IPS DF 19.7 (cell line): Measurements from ENCODE around the gene ARL10.
A peak's percentile ranks its signal among the peaks of the same experiment; 100 is the strongest.

ENCODE experiments used
- DNase-seq: peaks from one replicate; pipeline ENCODE4 v3.0.0-alpha.2; 2013; ENCODE audit warnings: low read depth, low spot score

Gene ARL10

DNA sequence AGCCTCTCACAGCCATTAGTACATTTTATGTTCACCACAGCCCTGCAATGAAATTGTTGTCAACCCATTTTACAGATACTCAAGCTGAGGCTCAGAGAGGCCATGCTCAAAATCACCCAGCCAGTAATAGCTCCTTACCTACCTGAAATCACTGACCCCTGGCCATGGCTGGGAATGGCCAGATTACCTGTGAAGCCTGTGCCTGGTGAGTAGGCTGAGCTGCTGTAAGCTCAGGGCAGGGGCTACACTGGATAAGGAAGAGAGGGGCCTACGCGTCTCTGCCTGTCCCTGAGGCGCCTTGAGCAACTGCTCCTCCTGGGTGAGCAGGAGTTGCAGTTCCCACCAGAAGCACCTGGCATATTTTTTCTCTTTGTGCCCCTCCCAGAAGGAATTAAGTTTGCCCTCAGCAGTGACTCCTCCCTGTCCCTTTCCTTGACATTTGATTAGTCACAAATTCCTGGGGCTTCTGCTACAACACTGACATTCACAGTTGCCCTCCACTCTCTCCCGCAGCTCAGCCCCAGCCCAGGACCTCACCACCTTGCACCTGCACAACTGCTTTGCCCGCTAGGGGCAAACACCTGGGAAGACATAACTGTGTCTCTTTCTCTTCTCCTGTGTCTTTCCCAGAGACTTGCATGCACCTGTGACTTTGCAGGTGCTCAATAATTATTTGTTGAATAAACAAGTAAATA is 45.3 kb downstream of the ARL10 start:
- no peak for DNase-seq

DNA sequence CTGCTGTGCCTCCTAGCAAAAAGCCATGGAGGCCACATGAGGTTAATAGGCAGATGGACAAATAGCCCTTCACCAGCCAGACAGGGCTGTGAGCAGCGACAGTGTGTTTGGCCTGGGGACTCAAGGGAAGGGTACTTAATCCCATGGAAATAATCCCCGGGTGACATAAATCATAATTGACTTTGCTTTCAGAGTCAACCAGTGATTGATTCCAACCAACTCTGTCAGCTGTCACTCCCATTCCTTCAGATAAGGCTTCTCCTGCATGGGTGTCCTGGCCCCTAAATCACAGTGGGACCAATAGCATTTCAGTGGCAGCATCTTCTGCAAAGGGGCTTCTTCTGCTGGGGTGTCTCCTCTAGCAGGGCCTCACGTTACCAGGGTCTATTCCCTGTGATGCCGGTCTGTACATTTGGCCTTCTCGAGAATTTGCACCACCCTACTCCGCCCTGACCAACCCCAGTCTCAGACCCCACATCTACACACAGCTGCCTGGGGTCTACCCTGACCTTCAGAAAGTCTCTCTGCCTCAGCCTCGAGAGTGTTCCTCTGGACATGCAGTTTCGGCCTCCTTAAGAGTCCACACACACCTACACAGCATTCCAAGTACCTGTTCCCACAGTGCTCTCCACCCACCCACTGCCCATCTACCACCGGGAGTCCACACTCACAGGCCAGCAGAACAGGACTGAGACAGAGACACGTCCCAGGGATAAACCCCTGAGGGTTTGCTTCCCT is 47.4 kb downstream of the ARL10 start:
- no peak for DNase-seq

DNA sequence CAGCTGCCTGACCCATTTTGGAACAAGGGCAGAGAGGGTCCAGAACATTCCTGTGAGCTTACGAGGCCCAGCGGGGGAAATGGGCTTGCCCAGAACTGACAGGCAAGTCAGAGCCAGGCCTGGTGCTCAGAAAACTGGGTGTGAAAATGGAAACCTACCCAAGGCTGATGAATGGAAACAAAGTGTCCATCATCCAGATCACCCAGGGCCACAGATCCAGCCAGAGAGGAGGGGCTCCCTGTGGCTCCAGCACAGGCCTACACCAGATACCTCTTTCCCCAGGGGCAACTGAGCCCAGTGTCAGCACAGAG is 47.9 kb downstream of the ARL10 start:
- DNase-seq, result no peak

DNA sequence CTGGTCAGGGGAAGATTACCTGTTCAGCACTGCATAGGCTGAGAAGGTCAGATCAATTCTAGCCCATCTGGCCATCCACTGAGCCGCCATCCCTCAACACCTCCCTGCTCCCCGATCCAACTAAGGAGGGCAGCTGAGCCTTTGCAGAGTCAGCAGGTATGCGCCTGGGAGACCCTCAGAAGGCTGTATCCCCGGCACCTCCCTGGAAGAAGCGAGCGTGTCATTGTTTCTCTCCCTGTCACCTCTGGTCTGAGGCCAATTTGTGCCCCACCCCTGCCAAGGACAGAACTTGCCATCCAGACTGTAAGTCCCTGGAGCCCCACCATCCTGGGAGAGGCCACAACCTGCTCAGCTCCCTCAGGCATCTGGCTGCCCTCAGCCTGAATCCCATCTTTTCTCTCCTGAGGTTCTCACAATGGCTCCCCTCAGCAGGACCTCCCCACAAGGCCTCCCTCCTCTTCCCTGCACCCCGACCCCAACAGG is 48.5 kb downstream of the ARL10 start:
- DNase-seq, result no peak

DNA sequence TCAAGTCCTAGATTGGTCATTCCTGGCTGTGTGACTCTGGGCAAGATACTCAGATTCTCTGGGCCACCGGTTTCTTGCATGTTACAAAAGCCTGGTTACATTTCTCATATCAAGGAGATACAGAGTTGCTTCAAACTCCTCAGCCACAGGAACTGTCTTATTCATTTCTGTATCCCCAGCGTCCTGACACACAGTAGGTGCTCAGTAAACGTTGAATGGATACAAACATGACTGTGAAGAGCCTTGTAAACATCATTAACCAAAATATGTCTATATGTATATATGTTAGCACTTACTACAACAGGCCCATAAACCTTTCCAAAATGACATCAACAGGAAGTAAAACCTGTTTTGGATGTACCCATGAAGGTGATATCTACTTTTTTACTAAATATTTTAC is 49.4 kb downstream of the ARL10 start:
- DNase-seq, result no peak

DNA sequence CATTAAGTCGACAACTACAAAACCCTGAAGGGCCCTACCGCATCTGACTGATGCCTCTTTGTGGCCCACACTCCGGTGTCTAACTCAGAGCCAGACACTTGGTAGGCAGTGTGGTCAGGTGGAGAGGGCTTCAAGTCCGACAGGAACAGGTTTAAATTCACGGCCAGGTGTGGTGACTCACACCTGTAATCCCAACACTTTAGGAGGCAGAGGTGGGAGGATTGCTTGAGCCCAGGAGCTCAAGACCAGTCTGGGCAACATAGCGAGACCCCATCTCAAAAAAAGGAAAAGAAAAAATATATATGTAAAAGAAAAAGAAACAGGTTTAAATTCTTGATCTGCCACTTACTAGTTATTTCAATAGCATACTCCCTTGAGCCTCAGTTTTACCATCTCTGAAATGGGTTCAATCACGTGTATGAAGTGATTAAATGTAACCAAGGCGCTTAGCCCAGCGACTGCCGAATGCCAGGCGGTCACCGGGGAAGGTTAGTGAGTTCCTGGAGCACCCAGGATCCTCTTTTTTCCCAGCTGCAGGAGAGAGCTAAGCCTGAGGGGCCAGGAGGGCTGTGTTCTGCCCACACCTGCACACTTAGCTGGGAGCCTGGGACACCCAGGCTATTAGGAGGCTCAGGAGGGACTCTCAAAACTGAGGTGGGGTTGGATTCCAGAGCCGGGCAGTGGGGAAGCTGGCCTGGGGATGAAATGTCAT is 50.1 kb downstream of the ARL10 start:
- DNase-seq, result no peak

DNA sequence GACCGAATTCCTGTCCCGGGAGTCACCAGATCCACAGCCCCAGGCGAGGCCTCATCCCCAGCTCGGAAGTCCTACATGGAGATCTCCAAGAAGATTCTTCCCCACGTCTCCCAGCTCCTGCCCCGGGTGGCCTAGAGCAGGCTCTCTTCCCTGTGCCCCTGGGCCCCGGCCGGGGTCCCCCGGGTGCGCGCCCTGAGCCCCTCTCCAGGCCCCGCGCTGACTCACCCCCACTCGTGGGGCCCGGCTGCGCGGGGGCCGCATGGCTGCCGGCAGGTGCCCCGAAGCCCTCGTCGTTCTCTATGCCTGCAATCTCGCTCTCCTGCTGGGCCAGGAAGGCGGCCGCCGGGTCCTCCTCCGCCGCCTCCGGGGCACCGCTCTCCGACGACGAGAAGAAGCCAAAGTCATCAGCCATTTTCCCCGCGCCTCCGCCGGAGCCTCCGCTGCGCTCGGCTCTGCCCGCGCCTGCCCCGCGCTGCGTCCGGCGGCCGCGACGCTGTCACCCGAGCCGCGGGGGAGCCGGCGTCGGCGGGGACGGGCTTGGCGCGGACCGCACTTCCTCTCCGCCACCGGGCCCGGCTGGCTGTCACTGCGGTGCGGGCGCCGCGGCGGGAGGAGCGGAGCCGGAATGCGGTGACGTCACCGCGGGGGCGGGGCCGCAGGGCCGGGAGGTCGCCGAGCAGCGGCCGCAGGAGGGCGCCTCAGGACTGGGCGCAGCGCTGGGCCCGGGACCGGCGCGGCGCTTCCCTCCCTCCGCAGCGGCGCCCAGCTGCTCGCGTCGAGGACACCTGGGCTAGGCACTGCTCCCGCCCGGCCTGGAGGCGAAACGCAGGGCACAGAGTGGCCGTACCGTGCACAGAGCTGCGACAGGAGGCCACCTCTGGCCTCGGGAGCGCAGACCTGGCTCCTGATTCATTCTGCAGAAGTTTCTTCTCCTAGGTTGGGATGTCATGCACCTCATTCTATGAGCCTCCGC is 51.0 kb downstream of the ARL10 start, which contains the start of gene CLTB:
TSS of gene CLTB (minus strand) at position 588 of the 973 bp plus-strand sequence. CDS start at position 412, 176 bp downstream.
- DNase-seq, result peak; percentile 50

DNA sequence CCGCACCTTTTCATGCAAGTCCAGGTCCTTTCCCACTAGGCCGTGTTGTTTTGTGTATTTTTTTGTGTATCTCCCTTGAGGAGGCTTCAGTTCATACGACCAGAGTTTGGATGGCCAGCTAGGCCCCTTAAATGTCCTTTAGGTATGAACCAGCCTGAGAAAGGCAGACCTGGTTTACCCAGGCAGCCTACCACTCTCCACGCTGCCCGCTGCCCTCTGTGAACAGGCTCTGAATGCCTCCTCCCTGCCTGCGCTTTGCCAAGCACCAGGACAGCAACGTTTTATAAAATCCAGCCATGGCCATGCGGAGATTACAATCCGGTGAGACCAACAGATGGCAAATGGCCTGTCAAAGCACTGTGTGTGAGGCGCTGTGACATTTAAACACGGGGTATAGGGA is 51.7 kb downstream of the ARL10 start:
- no peak for DNase-seq

DNA sequence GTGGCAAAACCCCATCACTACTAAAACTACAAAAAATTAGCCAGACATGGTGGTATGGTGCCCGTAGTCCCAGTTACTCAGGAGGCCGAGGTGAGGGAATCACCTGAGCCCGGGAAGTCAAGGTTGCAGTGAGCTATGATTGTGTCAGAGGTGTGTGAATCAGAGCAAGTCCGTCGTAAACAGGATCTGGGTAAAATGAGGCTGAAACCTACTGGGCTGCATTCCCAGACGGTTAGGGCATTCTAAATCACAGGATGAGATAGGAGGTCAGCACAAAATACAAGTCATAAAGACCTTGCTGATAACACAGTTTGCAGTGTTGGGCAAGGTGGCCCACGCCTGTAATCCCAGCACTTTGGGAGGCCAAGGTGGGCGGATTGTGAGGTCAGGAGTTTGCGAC is 53.0 kb downstream of the ARL10 start:
- no peak for DNase-seq

DNA sequence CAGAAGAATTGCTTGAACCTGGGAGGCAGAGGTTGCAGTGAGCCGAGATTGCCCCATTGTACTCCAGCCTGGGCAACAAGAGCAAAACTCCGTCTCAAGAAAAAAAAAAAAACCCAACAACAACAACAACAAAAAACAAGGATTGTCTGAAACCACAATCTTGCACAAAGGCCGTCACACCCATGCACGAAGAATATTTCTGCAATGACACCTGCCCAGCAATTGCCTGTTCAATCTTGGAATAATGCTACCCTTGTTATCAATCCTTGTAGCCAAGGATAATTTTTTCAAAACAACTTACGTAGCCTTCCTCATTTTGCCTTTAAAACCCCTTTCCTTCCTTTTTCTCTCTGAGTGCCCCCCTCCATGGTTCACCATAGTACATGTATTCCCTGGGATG is 54.8 kb downstream of the ARL10 start:
- DNase-seq, result no peak

DNA sequence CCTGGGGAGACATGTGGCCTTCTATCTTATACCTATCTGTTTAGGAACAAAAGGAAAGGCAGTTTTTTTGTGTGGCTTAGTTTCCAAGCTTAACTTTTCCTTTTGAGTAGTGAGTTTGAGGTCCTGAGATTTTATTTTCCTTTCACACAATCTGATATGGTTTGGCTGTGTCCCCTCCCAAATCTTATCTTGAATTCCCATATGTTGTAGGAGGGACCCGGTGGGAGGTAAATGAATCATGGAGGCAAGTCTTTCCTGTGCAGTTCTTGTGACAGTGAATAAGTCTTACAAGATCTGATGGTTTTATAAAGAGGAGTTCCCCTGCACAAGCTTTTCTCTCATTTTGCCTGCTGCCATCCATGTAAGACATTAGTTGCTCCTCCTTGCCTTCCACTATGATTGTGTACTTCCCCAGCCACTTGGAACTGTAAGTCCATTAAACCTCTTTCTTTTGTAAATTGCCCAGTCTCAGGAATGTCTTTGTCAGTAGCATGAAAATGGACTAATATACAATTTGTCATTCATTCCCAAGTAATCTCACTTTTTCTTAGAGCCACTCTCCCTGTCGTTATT is 55.8 kb downstream of the ARL10 start:
- no peak for DNase-seq

DNA sequence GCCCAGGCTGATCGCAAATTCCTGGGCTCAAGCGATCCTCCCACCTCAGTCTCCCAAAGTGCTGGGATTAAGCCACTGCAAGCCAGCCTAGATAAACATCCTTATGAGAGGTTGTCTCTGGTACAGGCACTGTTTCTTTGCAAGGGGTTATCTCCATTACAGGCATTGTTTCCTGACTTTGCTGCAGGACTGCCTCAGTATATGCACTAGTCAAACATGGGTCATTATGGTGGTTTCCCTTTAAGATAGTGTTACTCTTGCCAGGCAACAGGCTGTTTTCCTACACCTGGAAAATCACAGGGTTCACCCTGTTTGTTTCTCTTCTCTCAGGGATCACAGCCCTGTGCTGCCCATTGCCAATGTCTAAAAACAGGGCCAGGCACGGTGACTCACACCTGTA is 58.9 kb downstream of the ARL10 start:
- no peak for DNase-seq

DNA sequence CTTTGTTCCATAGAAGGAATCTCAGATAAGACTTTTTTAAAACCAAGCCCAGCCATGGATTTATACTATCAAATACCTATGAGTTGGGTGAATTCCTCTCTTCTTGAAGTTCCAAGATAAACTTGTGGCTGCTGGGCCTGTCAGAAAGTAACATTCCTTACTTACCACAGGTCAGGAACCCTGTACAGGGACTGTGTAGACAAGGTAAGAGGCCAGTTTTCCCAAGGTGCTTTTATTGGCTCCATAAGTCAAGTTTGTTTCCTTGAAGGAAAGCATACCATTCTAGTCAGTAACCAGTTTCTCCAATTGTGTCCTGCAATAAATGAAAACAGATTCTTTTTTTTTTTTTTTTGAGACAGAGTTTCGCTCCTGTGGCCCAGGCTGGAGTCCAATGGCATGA is 59.9 kb downstream of the ARL10 start:
- no peak for DNase-seq

DNA sequence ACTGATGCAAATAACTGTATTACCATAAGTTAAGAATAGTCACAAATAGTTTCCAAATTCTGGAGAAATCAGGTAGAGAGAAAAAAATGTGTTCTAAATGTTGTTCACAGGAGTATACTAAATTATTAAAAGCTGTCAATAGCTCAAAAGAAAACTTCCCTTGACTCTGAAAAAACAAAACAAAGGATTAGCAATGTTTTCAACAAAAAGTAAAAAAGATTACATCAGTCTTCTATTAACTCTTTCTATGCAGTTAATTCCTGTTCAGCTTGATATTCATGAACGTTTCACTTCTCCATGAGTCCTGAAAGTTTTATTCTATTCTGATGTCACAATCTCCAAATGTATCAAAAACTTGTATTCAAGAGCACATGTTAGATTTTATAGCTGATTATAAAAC is 60.5 kb downstream of the ARL10 start:
- no peak for DNase-seq

DNA sequence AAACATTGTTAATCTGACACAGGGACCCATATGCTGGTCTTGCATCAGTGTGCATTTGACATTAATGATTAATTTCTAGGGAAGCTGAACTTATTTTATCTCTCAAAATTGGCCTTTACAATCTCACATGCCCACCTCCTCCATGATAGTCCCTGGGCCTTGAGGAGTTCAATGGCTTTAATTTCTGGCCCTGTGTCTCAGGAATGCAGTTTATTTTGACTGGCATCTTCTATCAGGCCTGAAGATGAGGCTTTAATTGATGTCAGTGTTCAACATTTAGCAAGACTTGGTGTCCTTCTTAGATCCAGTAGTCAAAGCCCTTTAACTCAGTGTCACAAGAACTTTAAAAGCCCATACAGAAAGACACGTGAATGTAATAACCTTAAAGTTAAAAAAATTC is 61.6 kb downstream of the ARL10 start:
- no peak for DNase-seq

DNA sequence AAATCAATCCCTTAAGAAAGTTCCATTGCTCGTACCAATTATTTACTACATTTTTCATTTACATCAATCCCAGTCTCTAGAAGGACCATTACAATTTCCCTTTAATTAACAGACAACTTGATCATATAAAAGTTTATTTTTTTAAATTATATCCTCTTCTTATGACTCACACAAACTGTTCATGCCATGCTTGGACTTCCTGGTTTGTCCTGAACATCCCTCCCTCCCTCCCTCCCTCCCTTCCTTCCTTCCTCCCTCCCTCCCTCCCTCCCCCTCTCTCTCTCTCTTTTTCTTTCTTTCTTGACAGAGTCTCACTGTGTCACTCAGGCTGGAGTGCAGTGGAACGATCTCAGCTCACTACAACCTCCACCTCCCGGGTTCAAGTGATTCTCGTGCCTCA is 62.7 kb downstream of the ARL10 start:
- no peak for DNase-seq

DNA sequence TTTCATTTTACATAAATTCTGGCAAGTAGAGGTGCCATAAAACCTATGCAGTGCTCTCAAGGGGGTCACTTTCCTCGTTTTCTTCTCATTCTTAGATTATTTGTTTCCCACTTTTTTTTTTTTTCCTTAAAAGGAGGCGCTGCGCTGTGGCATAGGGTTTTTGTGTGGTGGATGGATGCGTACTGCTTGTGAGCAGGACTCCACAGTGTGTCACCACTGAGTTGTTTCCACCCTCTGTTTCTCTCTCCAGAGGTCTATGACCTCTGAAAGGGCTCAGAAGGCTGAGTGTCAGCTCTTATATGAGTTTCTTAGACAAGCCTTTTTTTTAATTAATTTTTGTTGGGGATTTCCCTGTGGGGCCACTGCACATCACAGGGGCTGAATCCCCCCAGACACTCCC is 64.7 kb downstream of the ARL10 start:
- no peak for DNase-seq
